SK-N-SH (cell line): ENCODE measurements around the gene ABHD12. TPM values are rescaled to one million over a fixed set of nuclear protein-coding genes. Genes with fewer than 3 reads are reported as not detected.

Source experiments
- CTCF ChIA-PET: fragments of 300-600, 350-600 bp; formaldehyde crosslinking; extraction: SDS; loops from one replicate; lab custom pipeline; 2021; lab: Yijun Ruan, JAX
- POLR2A ChIA-PET: fragments of 350-600 bp; sonication (Branson Sonifier 250); formaldehyde crosslinking; extraction: SDS; loops from one replicate; lab custom pipeline; 2020; ENCODE audit warnings: antibody characterized with exemption, inconsistent platforms; lab: Yijun Ruan, JAX
- DNase-seq: peaks from one replicate; pipeline ENCODE4 v3.0.0; 2012
- H2AFZ ChIP-seq: fragments of 200-600 bp; sonication (generic); 2 replicates; pipeline ENCODE4 v1.8.1; 2016; ENCODE audit warnings: antibody characterized with exemption, mild to moderate bottlenecking, low read depth
- H3F3A ChIP-seq: fragments of 200-600 bp; sonication (generic); replicated peaks from 2 replicates; pipeline ENCODE3; 2016; ENCODE audit warnings: antibody characterized with exemption, mild to moderate bottlenecking; ENCODE audit not compliant: insufficient read depth
- H3K27ac ChIP-seq, 2 experiments: fragments of 200-500 bp in 1 of 2; fragments of 200-600 bp in 1 of 2; sonication (Bioruptor generic) in 1 of 2; sonication (generic), shearing (Covaris generic) in 1 of 2; 2 replicates each; pipeline versions ENCODE4 v1.5.1 to v1.6.1; 2014 to 2016; ENCODE audit warnings: low read depth in 2 of 2, inconsistent platforms in 1 of 2, low read length in 1 of 2, mild to moderate bottlenecking in 1 of 2, mixed read lengths in 1 of 2
- H3K27me3 ChIP-seq: fragments of 200-600 bp; sonication (generic), shearing (Covaris generic); 2 replicates; pipeline ENCODE4 v1.6.1; 2016; ENCODE audit warnings: mixed run types; ENCODE audit not compliant: insufficient read depth
- H3K36me3 ChIP-seq, 2 experiments: fragments of 200-500 bp in 1 of 2; fragments of 200-600 bp in 1 of 2; sonication (Bioruptor generic) in 1 of 2; sonication (generic) in 1 of 2; replicated peaks in 1 of 2; 2 replicates each; pipeline versions ENCODE3 to v1.5.1; 2014 to 2016; ENCODE audit warnings: low read length in 1 of 2, mild to moderate bottlenecking in 1 of 2; ENCODE audit not compliant: insufficient read depth in 2 of 2, control insufficient read depth in 1 of 2
- H3K4me1 ChIP-seq, 2 experiments: fragments of 200-500 bp in 1 of 2; fragments of 200-600 bp in 1 of 2; sonication (Bioruptor generic) in 1 of 2; sonication (generic), shearing (Covaris generic) in 1 of 2; 2 replicates each; pipeline versions ENCODE4 v1.5.1 to v1.6.1; 2014 to 2016; ENCODE audit warnings: low read depth in 1 of 2, low read length in 1 of 2, mixed run types in 1 of 2; ENCODE audit not compliant: insufficient read depth in 2 of 2, control insufficient read depth in 1 of 2
- H3K4me2 ChIP-seq: fragments of 200-600 bp; sonication (generic), shearing (Covaris generic); 2 replicates; pipeline ENCODE4 v1.6.1; 2017; ENCODE audit warnings: mixed run types
- H3K4me3 ChIP-seq, 2 experiments: fragments of 200-500 bp in 1 of 2; fragments of 200-600 bp in 1 of 2; sonication (Bioruptor generic) in 1 of 2; sonication (generic), shearing (Covaris generic) in 1 of 2; 2 replicates each; pipeline versions ENCODE4 v1.5.1 to v1.8.1; 2014 to 2016; ENCODE audit warnings: low read depth in 2 of 2, inconsistent platforms in 1 of 2, low read length in 1 of 2, mild to moderate bottlenecking in 1 of 2, mixed read lengths in 1 of 2, moderate library complexity in 1 of 2
- H3K79me2 ChIP-seq: fragments of 200-600 bp; sonication (generic); 2 replicates; pipeline ENCODE4 v1.8.1; 2017; ENCODE audit warnings: mild to moderate bottlenecking; ENCODE audit not compliant: insufficient read depth
- H3K9ac ChIP-seq: fragments of 200-600 bp; sonication (generic); 2 replicates; pipeline ENCODE4 v1.6.1; 2017; ENCODE audit warnings: mixed run types
- H3K9me2 ChIP-seq: fragments of 200-600 bp; sonication (generic); 2 replicates; pipeline ENCODE4 v1.6.1; 2017; ENCODE audit warnings: mixed run types
- H3K9me3 ChIP-seq: fragments of 200-600 bp; sonication (generic); 2 replicates; pipeline ENCODE4 v1.6.1; 2017; ENCODE audit warnings: mixed run types, mild to moderate bottlenecking, moderate library complexity
- H4K20me1 ChIP-seq: fragments of 200-600 bp; sonication (generic); 2 replicates; pipeline ENCODE4 v1.6.1; 2017; ENCODE audit warnings: mild to moderate bottlenecking, mixed run types; ENCODE audit not compliant: insufficient read depth
- FOXJ3 ChIP-seq: sonication (generic); formaldehyde crosslinking; IDR thresholded peaks from 2 replicates; pipeline ENCODE4 v1.5.1; 2020; ENCODE audit warnings: mild to moderate bottlenecking, missing genetic modification reagents
- GABPA ChIP-seq: IDR thresholded peaks from 2 replicates; pipeline ENCODE4 v1.4.0; 2012; ENCODE audit warnings: low read depth, mild to moderate bottlenecking
- IRF3 ChIP-seq: fragments of 150-350 bp; IDR thresholded peaks from 2 replicates; pipeline ENCODE4 v1.6.1; 2016; ENCODE audit warnings: mild to moderate bottlenecking, low read depth, low read length
- JUND ChIP-seq: IDR thresholded peaks from 2 replicates; pipeline ENCODE4 v1.4.0; 2012
- MAX ChIP-seq: IDR thresholded peaks from 2 replicates; pipeline ENCODE4 v1.4.0; 2012; ENCODE audit warnings: low read depth
- MEF2A ChIP-seq: IDR thresholded peaks from 2 replicates; pipeline ENCODE4 v1.4.0; 2012; ENCODE audit warnings: low read depth, borderline replicate concordance
- MXI1 ChIP-seq: IDR thresholded peaks from 2 replicates; pipeline ENCODE4 v1.6.1; 2012; ENCODE audit warnings: mild to moderate bottlenecking, low read depth, low read length, improper control_type of control experiment
- NFIC ChIP-seq: IDR thresholded peaks from 2 replicates; pipeline ENCODE4 v1.4.0; 2012; ENCODE audit warnings: borderline replicate concordance
- POLR2AphosphoS5 ChIP-seq: IDR thresholded peaks from 2 replicates; pipeline ENCODE4 v1.6.1; 2012; ENCODE audit warnings: low read depth, low read length
- RXRA ChIP-seq: IDR thresholded peaks from 2 replicates; pipeline ENCODE4 v1.4.0; 2012; ENCODE audit warnings: low read depth, mild to moderate bottlenecking, borderline replicate concordance
- SMC3 ChIP-seq: IDR thresholded peaks from 2 replicates; pipeline ENCODE4 v1.6.1; 2012; ENCODE audit warnings: low read depth, low read length, improper control_type of control experiment
- TAF1 ChIP-seq: IDR thresholded peaks from 2 replicates; pipeline ENCODE4 v1.6.1; 2012; ENCODE audit warnings: low read depth, mild to moderate bottlenecking, low read length, moderate library complexity, borderline replicate concordance
- USF1 ChIP-seq: IDR thresholded peaks from 2 replicates; pipeline ENCODE4 v1.4.0; 2012; ENCODE audit warnings: low read depth, borderline replicate concordance
- USF2 ChIP-seq: fragments of 150-350 bp; IDR thresholded peaks from 2 replicates; pipeline ENCODE4 v1.6.1; 2017; ENCODE audit warnings: antibody characterized with exemption, low read length, low read depth, borderline replicate concordance
- ZBTB33 ChIP-seq: IDR thresholded peaks from 2 replicates; pipeline ENCODE4 v1.4.0; 2012; ENCODE audit warnings: low read depth, borderline replicate concordance
- WGBS: methylation state at CpG from one replicate; pipeline ENCODE4 v1.1.6; 2017; ENCODE audit warnings: low lambda C conversion rate; 5-methylcytosine and 5-hydroxymethylcytosine counted together
- polyA plus RNA-seq, 3 experiments: library from polyadenylated mRNA; depleted of rRNA; stranded (reverse); fragments of >200 nt; gene quantifications; 2 replicates each; pipeline ENCODE4 v1.2.3, GENCODE V29; 2012

The ABHD12 gene
- polyA plus RNA-seq, 1 of the 3 experiments (the other 2 are of a cell fraction): 33.5 TPM

- WGBS: 80% methylated on average over 11 of the region's 11 CpGs
- Histone ChIP-seq H3K4me1 (peaks cover 11 to 59% of the 10 kb centered on the region in 2 experiments), H4K20me1 (peaks cover 92% of the 10 kb centered on the region), H3K79me2 (peaks cover 100% of the 10 kb centered on the region), H2AFZ (no peak overlapping the region), H3K4me3 (no peak overlapping the region), H3K9ac (no peak overlapping the region), H3K27me3 (no peaks in the 10 kb centered on the region), H3F3A (peaks cover 5% of the 10 kb centered on the region), H3K9me3 (no peaks in the 10 kb centered on the region), H3K9me2 (no peaks in the 10 kb centered on the region), H3K27ac (no peak overlapping the region), H3K4me2 (no peak overlapping the region), H3K36me3 (peaks cover 6 to 16% of the 10 kb centered on the region in 2 experiments)
- ChIA-PET CTCF (interaction anchor here (1.1 to 2.9 kb wide), 3 partner anchors 40 to 145 kb away, joined by 3 to 16 read pairs (median 10); no protein-coding TSS in a partner anchor), POLR2A (interaction anchor here (1.4 to 1.7 kb wide), 2 partner anchors 26 to 153 kb away, joined by 5 to 6 read pairs; partner anchors contain the start of gene GINS1)
- DNase-seq: peak; percentile 16
- TF ChIP-seq TAF1: no peak
- TF ChIP-seq POLR2AphosphoS5: no peak
- no peak for TF ChIP-seq SMC3
- TF ChIP-seq JUND: no peak
- TF ChIP-seq MXI1: no peak
- no peak for TF ChIP-seq NFIC
- TF ChIP-seq MAX: no peak
- no peak for TF ChIP-seq GABPA
- no peak for TF ChIP-seq USF2
- TF ChIP-seq RXRA: no peak
- TF ChIP-seq MEF2A: no peak
- no peak for TF ChIP-seq IRF3
- no peak for TF ChIP-seq ZBTB33
- no peak for TF ChIP-seq FOXJ3 (CRISPR knock-in tag)
- TF ChIP-seq USF1: no peak
Observed at GRCh38 chr20:25253606-25254275, 136.9 kb downstream of the ABHD12 start.
